Ramos (cell line): ENCODE data around the gene MYBPHL.

Source experiments
- in situ Hi-C: fragments of 300-500 bp; cut with MboI; formaldehyde crosslinking; loops from one replicate; pipeline ENCODE4 v1.14.3; 2022; ENCODE audit warnings: low sequenced_read_pairs; ENCODE audit not compliant: unreplicated experiment

MYBPHL gene

GRCh38 chr1:109306832-109307273 is at the start of gene MYBPHL:
Gene MYBPHL (minus strand): TSS chr1:109307011. CDS start chr1:109306991, 20 bp downstream.
- in situ Hi-C loops, result no loop called here

- in situ Hi-C loops, result no loop called here
These were observed 49.7 kb upstream of the MYBPHL start for GRCh38 chr1:109356505-109356904.

- in situ Hi-C loops, result no loop called here
These were observed 48.1 kb upstream of the MYBPHL start for GRCh38 chr1:109354929-109355328.

- in situ Hi-C loops, result no loop called here
These were observed 44.6 kb upstream of the MYBPHL start for GRCh38 chr1:109351457-109351856.

GRCh38 chr1:109350655-109351054 is 43.8 kb upstream of the MYBPHL start:
- in situ Hi-C loops, result no loop called here

- in situ Hi-C loops, result no loop called here
These were observed 43.4 kb upstream of the MYBPHL start for GRCh38 chr1:109350182-109350581.

- in situ Hi-C loops, result no loop called here
These were observed 40.7 kb upstream of the MYBPHL start for GRCh38 chr1:109347511-109347910.

- in situ Hi-C loops, result no loop called here
These were observed 35.4 kb upstream of the MYBPHL start for GRCh38 chr1:109341944-109342930.

- in situ Hi-C loops, result no loop called here
These were observed 31.8 kb upstream of the MYBPHL start for GRCh38 chr1:109338608-109339007.

- in situ Hi-C loops, result no loop called here
These were observed 31.3 kb upstream of the MYBPHL start for GRCh38 chr1:109338091-109338490.

- in situ Hi-C loops, result no loop called here
These were observed 28.3 kb upstream of the MYBPHL start for GRCh38 chr1:109335091-109335490.

GRCh38 chr1:109331113-109331512 is 24.3 kb upstream of the MYBPHL start:
- in situ Hi-C loops, result no loop called here

- in situ Hi-C loops, result no loop called here
These were observed 20.5 kb upstream of the MYBPHL start for GRCh38 chr1:109327285-109327684.

GRCh38 chr1:109322974-109323373 is 16.2 kb upstream of the MYBPHL start:
- in situ Hi-C loops, result no loop called here

- in situ Hi-C loops, result no loop called here
These were observed 12.3 kb upstream of the MYBPHL start for GRCh38 chr1:109319114-109319513.

GRCh38 chr1:109316506-109316905 is 9.7 kb upstream of the MYBPHL start:
- in situ Hi-C loops, result no loop called here

- in situ Hi-C loops, result no loop called here
These were observed 8.5 kb upstream of the MYBPHL start for GRCh38 chr1:109315288-109315687.

GRCh38 chr1:109314795-109315194 is 8.0 kb upstream of the MYBPHL start:
- in situ Hi-C loops, result no loop called here

GRCh38 chr1:109312978-109313775 is 6.4 kb upstream of the MYBPHL start:
- in situ Hi-C loops, result no loop called here

- in situ Hi-C loops, result no loop called here
These were observed 5.4 kb upstream of the MYBPHL start for GRCh38 chr1:109312246-109312645.

- in situ Hi-C loops, result no loop called here
These were observed 2.5 kb upstream of the MYBPHL start for GRCh38 chr1:109309347-109309746.
